ENCODE results near the gene DUOXA2.
A peak's percentile ranks its signal among the peaks of the same experiment; 100 is the strongest.

Gene DUOXA2

DNA sequence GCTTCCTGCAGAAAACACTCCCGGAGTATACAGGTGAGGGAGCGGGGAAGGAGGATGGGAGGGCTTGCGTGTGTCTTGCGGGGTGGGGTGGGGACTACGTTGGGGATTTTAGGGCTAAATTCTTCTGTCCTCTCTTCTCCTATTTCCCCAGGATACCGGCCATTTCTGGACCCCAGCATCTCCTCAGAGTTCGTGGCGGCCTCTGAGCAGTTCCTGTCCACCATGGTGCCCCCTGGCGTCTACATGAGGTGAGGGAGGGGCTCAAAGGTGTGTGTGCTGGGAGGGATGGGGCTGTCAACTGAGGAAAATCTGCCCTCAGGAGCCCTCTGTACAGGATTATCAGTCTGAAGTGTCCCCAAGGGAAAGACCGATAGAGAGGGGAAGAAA is 22.2 kb downstream of the DUOXA2 start:
- no peak for DNase-seq (ENCODE audit: low spot score)

DNA sequence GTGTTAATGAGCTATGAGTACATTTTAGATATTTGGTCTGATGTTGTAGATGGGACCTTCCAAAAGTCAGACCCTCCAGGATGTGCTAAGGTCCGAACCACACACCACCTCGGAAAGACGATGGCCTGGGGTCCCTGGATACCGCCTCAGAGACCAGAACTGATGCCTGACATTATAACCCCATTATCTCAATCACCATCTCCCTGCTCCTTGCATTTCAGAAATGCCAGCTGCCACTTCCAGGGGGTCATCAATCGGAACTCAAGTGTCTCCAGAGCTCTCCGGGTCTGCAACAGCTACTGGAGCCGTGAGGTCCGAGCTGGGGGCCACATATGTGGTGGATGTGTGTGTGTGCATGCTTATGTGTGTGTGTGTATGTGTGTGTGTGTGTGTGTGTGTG is 23.6 kb downstream of the DUOXA2 start:
- DNase-seq (ENCODE audit: low spot score): no peak

DNA sequence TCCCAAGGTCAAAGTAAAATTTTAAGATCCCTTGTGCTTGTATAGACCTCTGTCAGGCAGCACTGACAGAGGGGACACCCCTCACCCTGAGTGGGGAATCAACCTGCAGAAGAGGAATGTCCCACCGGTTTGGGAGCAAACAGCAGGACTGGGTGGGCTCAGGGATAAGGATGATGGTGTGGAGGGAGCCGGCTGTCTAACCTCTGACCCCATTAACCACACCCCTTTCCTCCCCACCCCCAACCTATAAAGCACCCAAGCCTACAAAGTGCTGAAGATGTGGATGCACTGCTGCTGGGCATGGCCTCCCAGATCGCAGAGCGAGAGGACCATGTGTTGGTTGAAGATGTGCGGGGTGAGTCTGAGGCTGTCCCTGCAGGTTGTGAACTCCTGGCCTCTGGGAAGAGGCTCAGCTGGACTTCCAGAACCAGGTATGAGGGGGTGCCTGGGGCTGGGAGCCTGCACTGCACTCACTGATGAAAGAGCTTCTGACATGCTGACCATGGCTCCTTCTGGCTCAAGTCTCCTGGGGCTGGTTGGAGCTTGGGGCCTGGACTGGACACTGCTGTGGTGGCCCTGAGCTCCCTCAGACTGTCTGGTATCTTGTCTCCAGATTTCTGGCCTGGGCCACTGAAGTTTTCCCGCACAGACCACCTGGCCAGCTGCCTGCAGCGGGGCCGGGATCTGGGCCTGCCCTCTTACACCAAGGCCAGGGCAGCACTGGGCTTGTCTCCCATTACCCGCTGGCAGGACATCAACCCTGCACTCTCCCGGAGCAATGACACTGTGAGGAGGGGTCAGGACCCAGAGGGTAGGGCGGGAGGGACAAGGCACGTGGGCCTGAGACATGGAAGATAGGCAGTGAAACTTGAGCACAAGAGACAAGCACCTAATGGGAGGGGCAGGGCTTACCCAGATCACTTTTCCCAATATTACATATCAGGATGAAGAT is 25.0 kb downstream of the DUOXA2 start:
- DNase-seq (ENCODE audit: low spot score): no peak

DNA sequence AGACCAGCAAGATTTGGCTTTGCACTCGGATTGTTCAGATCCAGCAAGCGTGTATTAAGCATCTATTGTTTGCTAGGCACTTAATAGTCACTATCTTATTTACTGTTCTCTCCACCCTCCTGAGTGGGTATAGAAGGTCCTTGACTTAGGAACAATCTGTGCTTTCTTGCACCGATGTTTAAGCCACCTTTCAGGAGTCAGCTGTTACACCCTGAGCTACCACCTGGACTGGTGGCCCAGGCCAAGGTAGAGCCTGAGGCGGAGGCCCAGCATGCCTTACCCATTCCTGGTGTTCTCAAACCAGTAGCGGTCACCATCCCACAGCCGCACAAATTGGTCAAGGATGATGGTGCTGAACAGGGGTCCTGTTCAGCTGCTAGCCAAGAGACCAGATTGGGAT is 25.6 kb downstream of the DUOXA2 start:
- DNase-seq (ENCODE audit: low spot score): no peak

DNA sequence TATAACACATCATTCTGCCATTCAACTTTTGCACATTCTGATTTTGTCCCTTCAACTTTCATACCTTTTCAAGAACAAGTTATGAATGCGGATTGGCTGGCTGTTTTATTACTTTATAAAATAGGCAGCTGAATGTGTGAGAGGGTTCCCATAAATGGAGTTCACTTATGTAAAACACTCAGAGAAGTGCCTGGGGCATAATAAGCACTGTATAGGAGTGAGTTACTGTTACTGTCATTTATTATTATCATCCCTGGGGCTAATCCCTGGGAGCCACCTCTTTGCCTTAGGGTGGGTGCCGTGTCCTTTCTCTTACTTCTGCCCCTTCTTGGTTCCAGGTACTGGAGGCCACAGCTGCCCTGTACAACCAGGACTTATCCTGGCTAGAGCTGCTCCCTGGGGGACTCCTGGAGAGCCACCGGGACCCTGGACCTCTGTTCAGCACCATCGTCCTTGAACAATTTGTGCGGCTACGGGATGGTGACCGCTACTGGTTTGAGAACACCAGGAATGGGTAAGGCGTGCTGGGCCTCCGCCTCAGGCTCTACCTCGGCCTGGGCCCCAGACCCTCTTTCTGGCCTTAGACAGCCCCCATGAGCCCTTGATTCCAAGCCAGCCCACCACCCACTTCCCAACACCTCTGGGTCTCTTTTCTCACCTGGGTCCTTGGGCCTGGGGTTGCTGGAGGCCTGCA is 26.6 kb downstream of the DUOXA2 start:
- no peak for DNase-seq (ENCODE audit: low spot score)

DNA sequence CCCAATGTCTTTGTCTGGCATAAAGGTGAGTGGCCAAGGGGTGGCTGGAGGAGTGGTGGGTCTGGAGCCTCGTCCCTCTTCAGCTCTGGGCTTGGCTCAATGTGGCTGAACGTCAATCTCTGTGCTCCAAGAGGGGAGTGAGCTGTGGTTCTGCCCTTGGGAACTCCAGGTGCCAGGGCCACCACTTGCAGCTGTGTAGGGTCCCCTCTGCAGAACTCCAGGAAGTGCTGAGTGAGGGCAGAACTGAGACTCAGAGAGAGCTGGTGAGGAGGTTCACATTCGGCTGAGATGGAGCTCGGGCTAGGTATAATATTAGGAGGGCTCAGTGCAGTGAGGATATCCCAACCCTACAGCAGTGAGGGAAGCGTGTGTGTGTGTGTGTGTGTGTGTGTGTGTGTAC is 27.3 kb downstream of the DUOXA2 start:
- DNase-seq (ENCODE audit: low spot score): no peak

DNA sequence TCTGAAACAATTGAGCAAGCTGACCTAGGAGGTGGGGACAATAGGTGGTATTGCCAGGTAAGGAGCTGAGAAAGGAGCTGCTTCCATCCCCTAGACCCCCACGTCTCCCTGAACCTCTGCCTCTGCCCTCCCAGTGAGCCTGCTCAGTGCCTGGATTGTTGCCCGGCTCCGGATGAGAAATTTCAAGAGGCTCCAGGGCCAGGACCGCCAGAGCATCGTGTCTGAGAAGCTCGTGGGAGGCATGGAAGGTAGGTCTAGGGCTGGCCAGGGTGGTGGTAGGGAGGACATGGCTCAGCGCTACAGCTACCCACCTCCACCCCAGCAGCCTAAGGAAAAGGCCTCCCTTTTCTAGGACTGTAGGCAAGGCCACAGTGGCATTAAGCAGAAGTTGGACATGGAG is 28.9 kb downstream of the DUOXA2 start:
- no peak for DNase-seq (ENCODE audit: low spot score)

DNA sequence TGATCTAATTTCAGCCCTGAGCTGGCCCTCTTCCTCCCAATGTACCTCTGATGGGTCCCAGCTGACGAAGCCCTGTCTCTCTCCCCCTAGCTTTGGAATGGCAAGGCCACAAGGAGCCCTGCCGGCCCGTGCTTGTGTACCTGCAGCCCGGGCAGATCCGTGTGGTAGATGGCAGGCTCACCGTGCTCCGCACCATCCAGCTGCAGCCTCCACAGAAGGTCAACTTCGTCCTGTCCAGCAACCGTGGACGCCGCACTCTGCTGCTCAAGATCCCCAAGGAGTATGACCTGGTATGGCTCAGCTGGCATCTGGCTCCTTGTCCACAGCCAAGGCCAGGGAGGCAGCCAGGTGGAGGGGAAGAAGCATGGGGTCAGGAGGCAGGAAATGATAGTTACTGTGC is 29.8 kb downstream of the DUOXA2 start:
- no peak for DNase-seq (ENCODE audit: low spot score)

DNA sequence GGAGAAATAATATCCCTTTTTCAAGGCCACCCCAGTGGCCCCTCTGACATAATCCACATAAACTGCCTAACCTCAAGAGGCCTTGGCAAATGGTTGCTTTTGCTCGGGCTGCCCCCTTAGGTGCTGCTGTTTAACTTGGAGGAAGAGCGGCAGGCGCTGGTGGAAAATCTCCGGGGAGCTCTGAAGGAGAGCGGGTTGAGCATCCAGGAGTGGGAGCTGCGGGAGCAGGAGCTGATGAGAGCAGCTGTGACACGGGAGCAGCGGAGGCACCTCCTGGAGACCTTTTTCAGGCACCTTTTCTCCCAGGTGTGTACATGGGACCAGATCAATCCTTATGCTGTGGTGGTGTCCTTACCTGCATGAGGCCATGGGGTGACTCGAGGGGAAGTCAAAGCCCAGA is 30.6 kb downstream of the DUOXA2 start:
- DNase-seq (ENCODE audit: low spot score): no peak

DNA sequence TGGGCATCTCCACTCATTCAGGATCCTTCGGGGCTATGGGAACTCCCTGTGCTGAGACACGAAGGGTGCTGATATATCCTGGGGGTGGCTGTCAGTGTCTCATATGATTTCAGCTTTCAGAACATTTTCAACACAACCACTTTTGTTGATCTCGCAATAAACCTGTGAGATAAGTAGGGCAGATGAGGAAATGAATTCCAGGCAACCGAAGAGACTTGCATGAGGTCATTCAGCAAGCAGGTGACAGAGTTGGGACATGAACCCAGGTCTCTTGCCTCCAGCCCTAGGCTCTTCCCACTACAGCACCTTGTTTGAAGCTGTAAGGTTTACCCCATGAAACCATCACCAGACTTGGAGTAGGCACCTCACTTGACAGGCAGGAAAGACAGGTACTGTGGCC is 32.3 kb downstream of the DUOXA2 start:
- no peak for DNase-seq (ENCODE audit: low spot score)

DNA sequence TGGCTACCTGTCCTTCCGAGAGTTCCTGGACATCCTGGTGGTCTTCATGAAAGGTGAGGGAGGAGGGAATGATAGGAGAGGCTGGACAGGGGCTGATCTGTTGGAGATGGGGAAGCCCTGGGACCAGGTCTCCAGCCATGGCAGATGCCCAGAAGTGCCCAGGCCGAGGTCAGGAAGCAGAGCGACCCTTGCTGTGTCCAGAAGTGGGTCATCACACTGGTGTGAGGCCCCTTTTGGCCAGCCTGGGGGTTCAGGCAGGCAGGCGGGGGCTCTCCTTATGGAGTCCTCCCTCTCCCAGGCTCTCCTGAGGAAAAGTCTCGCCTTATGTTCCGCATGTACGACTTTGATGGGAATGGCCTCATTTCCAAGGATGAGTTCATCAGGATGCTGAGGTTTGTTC is 33.5 kb downstream of the DUOXA2 start:
- no peak for DNase-seq (ENCODE audit: low spot score)

DNA sequence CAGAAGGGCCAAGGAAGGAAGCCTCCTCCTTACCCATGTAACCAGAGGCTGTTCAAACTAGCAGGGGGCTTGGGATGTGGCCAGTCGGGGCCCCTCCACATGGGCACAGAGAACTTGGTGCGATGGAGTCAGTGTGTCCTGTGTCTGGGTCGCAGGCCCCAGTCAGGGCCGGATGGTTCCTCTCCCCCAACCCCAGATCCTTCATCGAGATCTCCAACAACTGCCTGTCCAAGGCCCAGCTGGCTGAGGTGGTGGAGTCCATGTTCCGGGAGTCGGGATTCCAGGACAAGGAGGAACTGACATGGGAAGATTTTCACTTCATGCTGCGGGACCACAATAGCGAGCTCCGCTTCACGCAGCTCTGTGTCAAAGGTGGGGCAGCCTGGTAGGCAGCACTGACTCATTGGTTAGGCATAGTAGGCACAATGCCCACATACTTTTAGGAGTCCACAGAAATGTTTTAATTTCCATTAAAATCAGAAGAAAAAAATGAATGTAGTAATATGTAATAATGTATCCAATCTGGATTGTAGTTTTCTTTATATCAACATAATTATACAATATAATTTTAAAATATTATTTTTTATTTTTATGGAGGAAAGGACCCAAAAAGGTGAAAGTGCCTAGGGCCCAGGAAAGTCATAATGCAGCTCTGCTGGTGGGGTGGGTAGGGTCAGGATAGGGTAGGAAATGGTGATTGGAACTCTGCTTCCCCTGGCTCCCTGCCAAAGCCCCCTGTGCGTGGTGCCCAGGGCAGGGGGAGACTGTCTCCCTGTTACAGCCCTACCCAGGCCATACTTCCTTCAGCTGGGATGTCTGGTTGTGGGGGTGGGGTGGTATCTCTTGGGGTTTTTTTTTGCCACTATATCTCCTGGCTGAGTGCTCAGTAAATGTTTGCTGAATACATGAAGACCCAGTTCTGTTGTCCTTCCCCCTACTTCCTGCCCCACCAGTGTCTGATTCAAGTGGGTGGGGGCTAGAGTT is 34.2 kb downstream of the DUOXA2 start:
- DNase-seq (ENCODE audit: low spot score): no peak

DNA sequence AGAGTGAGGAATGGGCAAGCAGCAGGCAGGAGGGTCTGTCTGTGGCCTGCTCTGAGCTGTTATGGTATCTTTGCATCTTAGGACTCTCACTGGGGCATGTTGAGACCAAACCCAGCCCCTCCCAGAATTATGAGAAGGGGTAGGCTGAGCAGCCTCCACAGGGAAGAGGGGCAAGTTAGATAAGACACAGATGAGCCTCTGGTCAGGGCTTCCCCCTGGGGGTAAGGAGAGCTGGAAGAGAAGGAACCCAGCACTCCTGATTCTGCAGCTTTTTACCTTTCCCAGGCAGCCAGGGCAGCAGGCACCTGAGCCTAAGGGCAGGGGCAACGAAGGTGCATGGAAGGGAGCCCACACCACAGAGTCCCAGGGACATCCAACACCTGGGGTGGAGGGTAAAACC is 34.9 kb downstream of the DUOXA2 start:
- no peak for DNase-seq (ENCODE audit: low spot score)

DNA sequence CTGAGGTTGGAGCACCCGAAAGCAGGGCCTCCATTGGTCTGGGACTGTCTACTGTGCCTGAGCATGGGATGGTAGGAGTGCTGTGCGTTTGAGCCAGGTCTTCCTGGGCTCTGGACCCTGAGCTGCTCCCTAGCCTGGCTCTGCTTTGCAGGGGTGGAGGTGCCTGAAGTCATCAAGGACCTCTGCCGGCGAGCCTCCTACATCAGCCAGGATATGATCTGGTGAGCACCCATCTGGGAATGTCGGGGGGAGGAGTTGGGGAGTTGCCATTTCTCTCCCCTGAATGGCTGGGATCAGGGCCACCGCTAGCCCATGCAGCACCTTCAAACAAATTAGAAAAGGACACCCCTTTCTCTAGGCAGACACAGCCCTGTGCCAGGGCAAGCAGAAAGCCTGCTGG is 36.4 kb downstream of the DUOXA2 start:
- DNase-seq (ENCODE audit: low spot score): no peak

DNA sequence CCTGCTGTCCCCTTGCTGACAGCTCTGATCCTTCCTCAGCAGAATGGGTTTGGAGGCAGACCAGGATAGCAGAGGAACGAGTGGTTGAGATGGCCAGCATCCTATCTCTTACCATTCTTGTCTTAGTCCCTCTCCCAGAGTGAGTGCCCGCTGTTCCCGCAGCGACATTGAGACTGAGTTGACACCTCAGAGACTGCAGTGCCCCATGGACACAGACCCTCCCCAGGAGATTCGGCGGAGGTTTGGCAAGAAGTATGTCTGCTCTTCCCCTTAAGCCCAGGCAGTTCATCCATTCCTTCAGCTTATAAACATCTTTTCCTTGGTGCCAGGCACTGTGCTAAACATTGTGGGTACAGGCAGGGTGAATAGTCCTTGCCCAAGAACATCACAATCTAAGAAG is 36.9 kb downstream of the DUOXA2 start:
- no peak for DNase-seq (ENCODE audit: low spot score)

DNA sequence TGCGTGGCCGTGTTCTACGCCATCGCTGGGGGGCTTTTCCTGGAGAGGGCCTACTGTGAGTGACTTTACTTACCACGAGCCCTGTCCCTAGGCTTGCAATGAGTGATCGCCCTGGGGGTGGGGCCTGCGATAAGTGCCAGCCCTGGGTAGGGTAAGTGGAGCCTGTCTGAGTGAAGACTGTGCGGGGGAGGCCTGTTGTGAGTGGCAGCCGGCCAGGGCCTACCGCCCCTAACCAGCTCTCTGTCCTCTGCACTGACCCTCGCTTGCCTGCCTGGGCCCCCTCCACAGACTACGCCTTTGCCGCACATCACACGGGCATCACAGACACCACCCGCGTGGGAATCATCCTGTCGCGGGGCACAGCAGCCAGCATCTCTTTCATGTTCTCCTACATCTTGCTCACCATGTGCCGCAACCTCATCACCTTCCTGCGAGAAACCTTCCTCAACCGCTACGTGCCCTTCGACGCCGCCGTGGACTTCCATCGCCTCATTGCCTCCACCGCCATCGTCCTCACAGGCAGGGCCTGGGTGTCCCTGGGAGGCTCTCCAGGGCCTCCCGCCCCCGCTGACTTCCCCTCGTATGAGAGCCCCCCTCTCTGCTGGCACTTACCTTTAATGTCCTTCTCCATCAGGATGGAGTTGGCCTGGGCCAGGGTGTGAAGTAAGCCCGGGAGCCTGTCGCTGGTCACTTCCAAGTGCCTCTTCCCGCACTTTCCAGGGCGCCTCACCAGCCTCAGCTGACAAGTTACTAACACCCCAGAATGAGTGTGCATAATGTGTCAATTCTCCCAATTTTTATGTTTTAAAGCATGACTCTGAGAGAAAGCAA is 38.1 kb downstream of the DUOXA2 start:
- no peak for DNase-seq (ENCODE audit: low spot score)

DNA sequence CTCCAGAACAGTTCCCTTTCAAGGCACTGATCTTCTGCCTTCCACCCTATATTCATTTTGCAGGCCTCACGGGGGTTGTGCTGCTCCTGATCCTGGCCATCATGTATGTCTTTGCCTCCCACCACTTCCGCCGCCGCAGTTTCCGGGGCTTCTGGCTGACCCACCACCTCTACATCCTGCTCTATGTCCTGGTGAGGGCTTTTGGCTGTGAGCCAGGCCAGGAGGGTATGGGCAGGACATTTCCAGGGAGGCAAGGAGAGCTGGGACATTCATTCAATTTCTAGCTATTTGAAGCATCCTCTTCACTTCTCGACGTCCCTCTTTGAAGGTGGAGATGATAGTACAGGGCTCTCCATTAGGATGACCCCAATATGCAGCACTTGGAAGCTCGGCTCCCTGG is 41.6 kb downstream of the DUOXA2 start:
- no peak for DNase-seq (ENCODE audit: low spot score)

DNA sequence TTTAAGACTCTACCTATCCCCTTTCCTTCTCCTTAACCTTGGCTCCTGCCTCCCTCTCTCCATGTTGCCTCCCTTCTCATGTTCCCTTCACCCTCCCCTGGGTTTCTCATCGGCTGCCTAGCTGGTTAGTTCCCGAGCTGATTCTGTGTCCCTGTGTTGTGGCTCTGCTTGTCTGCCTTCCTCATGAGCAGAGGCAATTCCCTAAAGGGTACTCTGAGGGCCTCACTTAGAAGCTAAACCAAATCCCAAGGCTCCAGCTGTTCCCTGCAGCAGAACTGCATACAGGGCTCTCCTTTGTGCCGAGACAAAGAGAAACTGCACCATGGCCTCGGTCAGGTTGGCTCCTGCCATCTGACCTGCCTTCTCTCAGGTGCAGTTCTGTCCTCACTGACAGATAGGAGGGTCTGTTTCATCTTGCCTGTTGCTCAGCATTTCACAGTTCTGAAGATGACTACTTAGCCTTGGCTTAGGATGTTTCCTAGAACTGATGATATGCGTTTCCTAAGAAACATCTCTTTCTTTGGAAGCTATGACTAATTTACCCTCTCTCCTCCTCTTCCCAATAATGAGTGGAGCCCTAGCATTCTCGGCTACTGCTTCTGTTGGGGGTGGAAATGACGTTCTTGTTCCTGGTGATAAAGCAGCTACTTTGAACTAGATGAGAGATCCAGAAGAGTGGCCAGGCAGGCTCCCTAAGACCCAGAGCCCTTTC is 42.8 kb downstream of the DUOXA2 start:
- DNase-seq (ENCODE audit: low spot score): peak; percentile 80

DNA sequence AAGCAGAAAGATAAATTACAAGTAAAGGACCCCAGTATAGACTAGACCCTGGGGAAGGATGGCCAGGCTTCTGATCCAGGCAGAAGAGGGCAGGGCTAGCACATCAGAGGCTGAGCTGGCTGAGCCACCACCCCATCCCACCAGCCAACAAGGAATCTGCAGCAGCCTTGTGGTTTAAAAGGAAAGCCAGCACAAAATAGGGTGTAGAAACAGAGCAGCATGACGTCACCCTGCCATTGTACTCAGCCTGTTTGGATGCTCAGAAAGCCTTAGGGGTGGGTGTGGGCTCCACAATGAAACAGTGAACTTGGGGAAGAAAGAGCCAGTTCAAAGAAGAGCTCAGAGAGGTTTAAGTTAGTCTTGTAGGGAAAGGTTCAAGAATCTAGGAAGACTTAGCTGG is 43.8 kb downstream of the DUOXA2 start:
- peak; percentile 86 for DNase-seq (ENCODE audit: low spot score)

DNA sequence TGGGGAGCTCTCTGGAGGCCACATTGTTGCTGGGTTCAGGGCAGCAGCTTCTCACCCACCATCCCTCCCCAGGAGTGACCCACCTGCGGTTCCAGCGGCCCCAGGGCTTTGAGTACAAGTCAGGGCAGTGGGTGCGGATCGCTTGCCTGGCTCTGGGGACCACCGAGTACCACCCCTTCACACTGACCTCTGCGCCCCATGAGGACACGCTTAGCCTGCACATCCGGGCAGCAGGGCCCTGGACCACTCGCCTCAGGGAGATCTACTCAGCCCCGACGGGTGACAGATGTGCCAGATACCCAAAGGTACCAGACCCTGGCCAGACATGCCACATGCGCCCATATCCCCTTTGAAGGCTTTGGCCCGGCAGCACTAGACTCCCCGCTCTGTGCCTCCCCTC is 47.5 kb downstream of the DUOXA2 start:
- DNase-seq (ENCODE audit: low spot score): no peak
